ENCODE measurements around the gene LRIT3. TPM values are rescaled to one million over a fixed set of nuclear protein-coding genes. Genes with fewer than 3 reads are reported as not detected.

The LRIT3 gene
- total and polyA plus RNA-seq, 2 donors (not counting 3 experiments of a cell fraction or from before 2014, with no cell fraction given), result 0.06 to 0.13 TPM

DNA sequence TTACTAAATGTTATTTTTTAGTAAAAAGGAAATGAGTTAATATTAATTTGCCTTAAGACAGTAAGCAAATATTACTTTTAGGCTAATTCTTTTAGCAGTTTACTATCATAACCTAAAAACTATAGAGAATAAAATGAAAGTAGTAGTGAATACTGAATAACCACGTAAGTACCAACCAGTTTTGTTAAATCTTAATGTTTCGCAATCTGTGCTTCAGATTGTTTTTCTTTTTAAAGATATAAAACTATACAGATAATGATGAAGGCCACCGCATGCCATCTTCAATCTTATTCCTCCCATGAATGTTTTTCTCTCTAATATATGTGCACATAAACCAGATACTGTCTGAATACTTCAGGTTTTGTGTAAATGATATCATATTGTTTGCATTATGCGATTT, 14.2 kb upstream of the LRIT3 start:
- BruUV-seq (replicated peaks), result no TSS peak
- Histone ChIP-seq H3K4me2 (ENCODE audit: insufficient read depth, low read length) (no peak overlapping the region), H3K27ac (ENCODE audit: insufficient read depth, low read depth, low read length) (no peak overlapping the region), H3K27me3 (ENCODE audit: control insufficient read depth in 2 of 2, insufficient read depth in 2 of 2, low read length in 2 of 2) (no peaks in the 10 kb centered on the region), H3K9me3 (replicated peaks; ENCODE audit: control insufficient read depth, insufficient read depth, low read length) (no peaks in the 10 kb centered on the region), H3K36me3 (ENCODE audit: control insufficient read depth in 2 of 2, extremely low read depth in 1 of 2, insufficient read depth in 2 of 2, low read length in 2 of 2) (no peaks in the 10 kb centered on the region), H4K20me1 (replicated peaks; ENCODE audit: control insufficient read depth, extremely low read depth, insufficient read depth, low read length) (no peaks in the 10 kb centered on the region), H3K4me1 (ENCODE audit: control insufficient read depth, extremely low read depth, insufficient read depth, low read length) (no peaks in the 10 kb centered on the region), H2AFZ (ENCODE audit: low read depth, low read length) (no peak overlapping the region), H3K9ac (replicated peaks; ENCODE audit: extremely low read depth, insufficient read depth, low read length) (no peak overlapping the region), H3K9me1 (replicated peaks; ENCODE audit: control insufficient read depth, extremely low read depth, insufficient read depth, low read length) (no peaks in the 10 kb centered on the region), H3K4me3 (replicated peaks in 1 of 3; ENCODE audit: insufficient read depth in 1 of 3, low read depth in 1 of 3, low read length in 3 of 3) (no peak overlapping the region), H3K79me2 (ENCODE audit: control insufficient read depth, insufficient read depth, low read length) (no peaks in the 10 kb centered on the region)
- DNase-seq (ENCODE audit: low read depth, low spot score) (no peak), FAIRE-seq (no peak)
- ChIA-PET CTCF (no interaction called here), POLR2A (no interaction called here)
- TF ChIP-seq, protein P1, sequence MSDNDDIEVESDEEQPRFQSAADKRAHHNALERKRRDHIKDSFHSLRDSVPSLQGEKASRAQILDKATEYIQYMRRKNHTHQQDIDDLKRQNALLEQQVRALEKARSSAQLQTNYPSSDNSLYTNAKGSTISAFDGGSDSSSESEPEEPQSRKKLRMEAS (IDR thresholded peaks at IDR 0.05; ENCODE audit: insufficient read depth, insufficient read length), result no peak
- TF ChIP-seq POLR2A (IDR thresholded peaks at IDR 0.05; ENCODE audit: low read depth, low read length), result no peak
- TF ChIP-seq EZH2 (IDR thresholded peaks at IDR 0.05; ENCODE audit: borderline replicate concordance, low read depth, low read length, severe bottlenecking), result no peak
- TF ChIP-seq MYC (IDR thresholded peaks at IDR 0.05; ENCODE audit: low read depth, low read length), result no peak
- TF ChIP-seq POLR2AphosphoS5 (IDR thresholded peaks at IDR 0.05; ENCODE audit: insufficient read depth, low read depth, low read length), result no peak
- TF ChIP-seq GATA2 (IDR thresholded peaks at IDR 0.05; ENCODE audit: insufficient read depth, insufficient read length, low read depth, low read length), result no peak
- no peak for TF ChIP-seq JUN (IDR thresholded peaks at IDR 0.05; ENCODE audit: borderline replicate concordance, insufficient read depth, insufficient read length, low read depth)
- TF ChIP-seq, protein P2, sequence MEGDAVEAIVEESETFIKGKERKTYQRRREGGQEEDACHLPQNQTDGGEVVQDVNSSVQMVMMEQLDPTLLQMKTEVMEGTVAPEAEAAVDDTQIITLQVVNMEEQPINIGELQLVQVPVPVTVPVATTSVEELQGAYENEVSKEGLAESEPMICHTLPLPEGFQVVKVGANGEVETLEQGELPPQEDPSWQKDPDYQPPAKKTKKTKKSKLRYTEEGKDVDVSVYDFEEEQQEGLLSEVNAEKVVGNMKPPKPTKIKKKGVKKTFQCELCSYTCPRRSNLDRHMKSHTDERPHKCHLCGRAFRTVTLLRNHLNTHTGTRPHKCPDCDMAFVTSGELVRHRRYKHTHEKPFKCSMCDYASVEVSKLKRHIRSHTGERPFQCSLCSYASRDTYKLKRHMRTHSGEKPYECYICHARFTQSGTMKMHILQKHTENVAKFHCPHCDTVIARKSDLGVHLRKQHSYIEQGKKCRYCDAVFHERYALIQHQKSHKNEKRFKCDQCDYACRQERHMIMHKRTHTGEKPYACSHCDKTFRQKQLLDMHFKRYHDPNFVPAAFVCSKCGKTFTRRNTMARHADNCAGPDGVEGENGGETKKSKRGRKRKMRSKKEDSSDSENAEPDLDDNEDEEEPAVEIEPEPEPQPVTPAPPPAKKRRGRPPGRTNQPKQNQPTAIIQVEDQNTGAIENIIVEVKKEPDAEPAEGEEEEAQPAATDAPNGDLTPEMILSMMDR (IDR thresholded peaks at IDR 0.05; ENCODE audit: extremely low read depth in 1 of 2, insufficient read depth in 1 of 2, low read depth in 1 of 2, low read length in 2 of 2), result no peak
- TF ChIP-seq FOS (IDR thresholded peaks at IDR 0.05; ENCODE audit: borderline replicate concordance, insufficient read depth, low read length), result no peak
- intact Hi-C loops (cut with micrococcal nuclease) (no loop called here), dilution Hi-C loops (cut with MboI; ENCODE audit: extremely low pct_ligation_motif_present, low sequenced_read_pairs) (no loop called here)
